PFSK-1 (cell line): ENCODE measurements around the gene TENM3.

Experiments used
- FOXP2 ChIP-seq: optimal IDR thresholded peaks from 2 replicates; pipeline ENCODE3; 2011; ENCODE audit warnings: borderline replicate concordance, control low read depth, inconsistent platforms; ENCODE audit not compliant: insufficient read depth; ENCODE audit errors: extremely low read length, extremely low read depth
- POLR2AphosphoS5 ChIP-seq: IDR thresholded peaks from 2 replicates; pipeline ENCODE4 v1.6.1; 2012; ENCODE audit warnings: low read depth, mild to moderate bottlenecking, control low read depth, low read length, moderate library complexity
- REST ChIP-seq, 2 experiments: IDR thresholded peaks; 2 replicates each; pipeline versions ENCODE4 v1.6.1 to v1.8.0; 2011 to 2012; ENCODE audit warnings: low read depth in 2 of 2, low read length in 2 of 2, control low read depth in 1 of 2, inconsistent platforms in 1 of 2, mild to moderate bottlenecking in 1 of 2, moderate library complexity in 1 of 2; ENCODE audit not compliant: insufficient read depth in 1 of 2
- SIN3A ChIP-seq: IDR thresholded peaks from 2 replicates; pipeline ENCODE4 v1.6.1; 2012; ENCODE audit warnings: mild to moderate bottlenecking, low read length, moderate library complexity, borderline replicate concordance; ENCODE audit not compliant: insufficient read depth
- TAF1 ChIP-seq: IDR thresholded peaks from 2 replicates; pipeline ENCODE4 v1.6.1; 2012; ENCODE audit warnings: low read length, control low read depth, borderline replicate concordance; ENCODE audit not compliant: insufficient read depth

The TENM3 gene

DNA sequence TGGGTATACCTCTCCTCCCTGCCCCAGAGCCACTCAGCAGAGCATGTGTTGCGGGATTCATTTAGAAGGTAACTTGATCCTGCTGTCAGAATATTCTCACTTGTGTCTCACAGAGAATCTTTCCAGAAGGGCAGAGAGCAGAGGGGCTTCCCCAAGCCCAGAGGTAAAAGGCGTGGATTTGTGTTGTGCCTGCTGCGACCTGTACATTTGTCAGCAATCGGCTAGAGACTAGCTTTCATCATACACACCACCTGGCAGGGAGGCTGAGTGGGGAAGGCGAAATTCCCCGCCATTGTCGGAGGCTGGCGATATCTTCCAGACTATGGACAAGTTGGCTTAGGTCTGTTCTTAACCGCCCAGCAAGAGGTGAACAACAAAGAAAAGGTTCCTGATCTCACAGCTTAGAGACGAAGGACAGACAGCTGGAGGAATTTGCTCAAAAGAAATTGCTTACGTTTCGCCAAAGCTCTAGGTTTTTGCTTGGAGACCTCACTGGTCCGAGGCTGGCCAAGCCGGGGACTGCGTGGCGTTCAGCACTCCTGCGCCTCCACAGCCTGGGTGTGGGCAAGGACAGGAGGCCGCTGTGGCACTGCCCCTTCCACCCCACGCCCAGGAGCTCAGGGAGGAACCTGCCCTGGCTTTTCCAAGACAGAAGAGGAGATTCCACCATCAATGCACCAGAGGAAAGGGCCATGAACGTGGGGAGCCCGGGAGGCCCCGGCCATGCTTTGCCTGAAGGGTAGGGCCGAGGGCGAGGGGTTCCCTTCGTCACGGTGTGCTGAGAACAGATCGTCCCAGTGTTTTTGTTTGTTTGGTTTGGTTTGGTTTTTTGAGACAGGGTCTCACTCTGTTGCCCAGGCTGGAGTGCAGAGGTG is 604.6 kb downstream of the TENM3 start:
- TF ChIP-seq REST (IDR thresholded peaks at IDR 0.05; ENCODE audit: insufficient read depth in 1 of 2, low read depth in 2 of 2, low read length in 2 of 2), result no peak
- TF ChIP-seq TAF1, result no peak
- no peak for TF ChIP-seq SIN3A
- no peak for TF ChIP-seq FOXP2
- TF ChIP-seq POLR2AphosphoS5, result no peak

GRCh38 chr4:182848685-182849084 is 605.5 kb downstream of the TENM3 start:
- no peak for TF ChIP-seq TAF1
- TF ChIP-seq FOXP2, result no peak
- no peak for TF ChIP-seq REST (IDR thresholded peaks at IDR 0.05; ENCODE audit: insufficient read depth in 1 of 2, low read depth in 2 of 2, low read length in 2 of 2)
- no peak for TF ChIP-seq POLR2AphosphoS5
- no peak for TF ChIP-seq SIN3A
